ENCODE results near the gene CCNY. TPM values are rescaled to one million over a fixed set of nuclear protein-coding genes. Genes with fewer than 3 reads are reported as not detected.

CCNY gene
- total RNA-seq, 1 donor from 2014 or later: 99.7 TPM

DNA sequence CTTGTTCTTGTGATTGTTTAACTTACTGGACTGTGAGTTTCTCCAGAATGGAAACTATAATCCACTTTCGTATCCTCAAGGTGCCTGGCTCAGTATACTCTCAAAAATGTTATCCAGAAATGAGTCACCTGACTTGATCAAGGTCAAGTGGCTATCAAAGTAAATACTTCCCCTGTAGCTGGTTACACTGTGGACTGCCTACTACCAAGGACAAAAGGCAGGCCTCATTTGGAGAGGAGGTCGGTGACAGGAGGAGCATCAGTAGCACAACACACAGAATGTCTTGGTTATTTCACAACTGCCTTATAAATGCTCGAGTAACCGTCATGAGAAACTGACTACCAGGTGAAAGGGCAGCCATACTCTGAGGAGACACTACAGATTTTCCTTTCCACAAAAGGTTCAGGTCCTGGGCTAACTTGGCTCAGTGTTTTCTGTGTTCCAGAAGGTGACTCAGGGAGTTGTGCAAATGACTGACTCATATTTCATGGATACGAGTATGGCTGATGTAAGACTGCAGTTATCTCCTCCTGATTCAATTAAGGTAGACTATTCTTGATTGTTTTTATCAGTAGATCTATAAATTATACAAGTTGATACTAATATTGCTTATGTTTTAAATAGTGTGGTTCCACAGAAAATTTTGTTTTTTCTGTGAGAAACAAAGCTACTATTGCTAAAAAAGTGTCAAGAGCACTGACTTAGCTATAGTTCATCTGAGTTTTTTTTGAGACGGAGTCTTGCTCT is 4.2 kb upstream of the CCNY start:
- DNase-seq (ENCODE audit: low read depth): peak; percentile 35

DNA sequence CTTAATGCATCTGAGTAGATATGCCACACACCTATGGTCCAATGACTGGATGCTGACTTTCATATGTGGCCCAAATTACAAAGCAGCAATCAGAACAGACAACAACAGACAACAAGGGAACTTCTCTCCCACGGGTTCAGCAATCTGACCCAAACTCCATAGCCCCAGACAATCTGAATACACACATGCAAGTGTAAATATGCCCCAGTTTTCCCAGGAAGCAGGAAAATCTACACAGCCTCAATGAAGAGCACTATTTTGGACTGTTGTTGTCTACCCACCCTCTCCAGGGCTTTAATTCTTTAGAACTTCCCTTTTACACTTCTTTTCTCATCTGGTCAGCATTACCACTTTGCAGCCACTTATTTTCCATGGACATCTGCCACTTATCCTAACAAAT is 2.0 kb upstream of the CCNY start:
- no peak for DNase-seq (ENCODE audit: low read depth)

DNA sequence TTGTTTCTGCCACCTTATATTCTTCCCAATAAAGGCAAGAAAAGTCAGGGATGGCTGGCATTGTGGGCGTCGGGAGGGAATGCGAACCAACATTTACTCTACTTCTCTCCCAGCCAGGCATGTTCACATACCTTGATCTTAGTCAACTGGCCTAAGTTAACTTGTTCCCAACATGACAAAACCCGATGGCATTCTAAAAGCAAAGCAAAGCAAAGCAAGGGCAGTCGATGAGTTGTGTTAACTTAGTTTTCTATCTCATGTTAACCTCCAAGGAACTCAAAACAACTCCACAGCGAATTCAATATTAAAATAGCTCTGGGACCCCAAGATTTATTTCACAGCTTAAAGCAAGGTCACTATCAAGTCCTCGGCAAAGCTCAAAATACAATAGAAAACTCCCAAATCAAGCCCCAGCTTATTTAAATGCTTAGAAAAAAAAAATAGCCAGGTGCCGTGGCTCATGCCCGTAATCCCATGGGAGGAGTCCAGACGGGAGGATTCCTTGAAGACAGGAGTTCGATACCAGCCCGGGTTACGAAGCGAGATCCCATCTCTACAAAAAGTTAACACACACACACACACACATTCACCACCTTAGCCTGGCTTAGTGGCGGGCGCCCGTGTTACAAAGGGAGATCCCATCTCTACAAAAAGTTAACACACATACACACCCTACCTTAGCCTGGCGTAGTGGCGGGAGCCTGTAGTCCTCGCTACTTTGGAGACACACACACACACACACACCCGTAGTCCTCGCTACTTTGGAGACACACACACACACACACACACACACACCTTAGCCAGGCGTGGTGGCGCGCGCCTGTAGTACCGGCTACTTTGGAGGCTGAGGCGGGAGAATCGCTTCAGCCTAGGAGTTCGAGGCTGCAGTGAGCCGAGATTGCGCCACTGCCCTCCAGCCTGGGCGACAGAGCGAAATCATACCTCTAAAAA is 901 bp upstream of the CCNY start:
- no peak for DNase-seq (ENCODE audit: low read depth)

DNA sequence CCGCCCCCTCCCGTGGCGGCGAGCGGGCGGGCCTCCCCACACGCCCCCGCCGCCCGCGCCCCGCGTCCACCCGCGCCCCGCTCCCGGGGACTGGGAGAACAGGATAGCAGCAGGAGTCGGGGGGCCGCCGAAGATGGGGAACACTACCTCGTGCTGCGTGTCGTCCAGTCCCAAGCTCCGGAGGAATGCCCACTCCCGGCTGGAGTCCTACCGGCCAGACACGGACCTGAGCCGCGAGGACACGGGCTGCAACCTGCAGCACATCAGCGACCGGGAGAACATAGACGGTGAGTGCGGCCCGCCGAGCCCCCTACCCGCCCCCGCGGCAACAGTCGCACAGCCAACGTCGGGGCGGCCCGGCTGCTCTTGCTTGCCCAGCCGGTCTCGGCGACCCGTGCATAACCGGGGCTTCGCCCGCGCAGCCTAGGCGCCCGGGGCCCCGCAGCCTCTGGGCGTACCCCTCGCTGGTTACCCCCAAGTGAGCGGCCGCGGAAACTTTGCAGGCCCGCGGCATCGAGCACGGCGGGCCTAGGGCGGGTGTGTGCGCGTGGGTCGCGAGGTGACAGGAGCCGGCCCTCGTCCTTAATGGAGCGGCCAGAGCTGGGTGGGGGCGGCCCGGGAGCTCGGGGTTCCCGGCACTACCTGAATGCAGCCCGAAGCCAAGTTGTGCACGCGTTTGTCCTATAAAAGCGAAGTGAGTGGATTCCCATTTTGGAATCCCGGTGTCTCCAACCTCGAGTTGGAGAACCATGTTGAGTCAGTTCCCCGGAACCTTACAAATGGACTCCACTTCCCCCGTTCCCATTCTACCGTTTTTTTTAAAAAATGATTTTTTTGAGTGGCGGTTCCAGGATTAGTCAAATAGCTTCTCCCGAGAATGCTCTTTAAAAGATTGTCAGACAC is 863 bp downstream of the CCNY start:
- DNase-seq (ENCODE audit: low read depth): peak; percentile 41

DNA sequence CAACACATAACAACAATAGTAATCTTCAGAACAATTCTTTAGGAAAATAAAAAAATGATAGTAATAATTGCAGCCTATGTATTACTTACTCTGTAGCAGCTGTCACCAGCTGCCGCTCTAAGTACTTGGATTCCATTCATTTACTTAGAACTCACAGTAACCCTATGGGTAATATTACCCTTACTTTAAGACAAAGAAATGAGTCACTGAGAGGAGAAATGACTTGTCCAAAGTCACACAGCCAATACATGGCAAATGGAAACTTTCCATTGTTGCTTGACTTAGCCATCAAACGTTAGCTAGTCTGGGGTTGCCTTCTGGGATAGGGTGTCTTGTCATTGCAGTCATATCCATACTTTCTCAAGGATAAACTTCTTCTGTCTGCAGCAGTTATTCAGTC is 3.6 kb downstream of the CCNY start:
- DNase-seq (ENCODE audit: low read depth): no peak

DNA sequence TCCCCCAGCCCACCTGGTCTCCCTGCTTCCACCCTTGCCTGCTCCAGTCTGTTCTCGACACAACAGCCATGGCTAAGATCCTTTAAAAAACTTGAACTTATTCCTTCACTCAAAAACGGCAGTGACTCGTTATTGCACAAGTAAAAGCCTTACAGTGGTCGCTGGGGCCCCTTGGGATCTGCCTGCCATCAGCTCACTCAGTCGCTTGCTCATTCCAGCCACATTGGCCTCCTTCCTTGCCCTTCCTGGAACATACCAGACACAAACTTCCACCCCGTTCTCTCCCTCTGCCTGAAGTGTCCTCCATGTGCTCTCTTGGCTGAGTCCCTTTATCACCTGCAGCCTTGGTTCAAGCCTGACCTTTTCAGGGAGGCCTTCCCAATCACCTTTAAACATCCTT is 4.7 kb downstream of the CCNY start:
- no peak for DNase-seq (ENCODE audit: low read depth)

DNA sequence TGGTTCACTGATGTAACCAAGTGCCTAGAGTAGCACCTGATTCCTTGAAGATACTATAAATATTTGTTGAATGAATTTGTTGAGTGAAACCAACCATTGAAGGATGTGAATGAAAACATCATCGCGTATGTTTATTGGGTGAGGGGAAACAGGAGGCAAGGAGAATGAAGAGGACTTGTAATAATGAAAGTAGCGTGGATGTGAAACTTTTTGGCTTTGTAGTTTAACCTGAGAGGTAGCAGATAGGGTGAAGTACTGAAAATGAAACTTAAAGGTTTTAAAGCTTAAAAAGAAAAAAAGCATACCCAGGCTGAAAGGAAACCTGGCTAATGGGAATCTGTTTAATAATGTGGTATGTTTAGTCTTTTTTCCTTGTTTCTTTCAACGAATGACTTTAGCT is 5.2 kb downstream of the CCNY start:
- no peak for DNase-seq (ENCODE audit: low read depth)

DNA sequence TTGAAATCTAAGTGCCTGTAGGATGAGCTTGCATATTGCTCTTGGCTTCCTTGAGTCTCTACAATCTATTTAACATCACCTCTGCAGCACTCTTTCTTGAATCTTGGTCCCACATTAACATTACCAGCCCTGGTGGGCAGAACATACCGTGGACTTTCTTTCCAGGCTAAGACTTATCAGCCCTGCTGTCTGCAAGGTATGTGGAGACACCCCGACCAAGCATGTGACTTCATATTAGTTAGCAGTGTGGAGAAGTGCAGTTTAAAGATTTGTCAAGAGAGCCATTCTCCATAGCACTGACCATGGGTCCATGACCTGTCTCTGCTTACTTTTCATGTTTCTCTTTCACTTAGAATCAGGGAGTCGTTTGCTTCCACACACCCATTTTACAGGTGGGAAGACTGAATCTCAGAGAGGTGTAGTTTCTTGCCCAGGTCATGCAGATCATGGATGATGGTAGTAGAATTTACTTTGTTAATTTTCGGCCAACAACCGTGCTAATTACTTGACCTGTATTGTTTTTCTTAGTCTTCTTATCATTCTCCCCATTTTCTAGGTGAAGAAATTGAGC is 6.0 kb downstream of the CCNY start:
- no peak for DNase-seq (ENCODE audit: low read depth)

DNA sequence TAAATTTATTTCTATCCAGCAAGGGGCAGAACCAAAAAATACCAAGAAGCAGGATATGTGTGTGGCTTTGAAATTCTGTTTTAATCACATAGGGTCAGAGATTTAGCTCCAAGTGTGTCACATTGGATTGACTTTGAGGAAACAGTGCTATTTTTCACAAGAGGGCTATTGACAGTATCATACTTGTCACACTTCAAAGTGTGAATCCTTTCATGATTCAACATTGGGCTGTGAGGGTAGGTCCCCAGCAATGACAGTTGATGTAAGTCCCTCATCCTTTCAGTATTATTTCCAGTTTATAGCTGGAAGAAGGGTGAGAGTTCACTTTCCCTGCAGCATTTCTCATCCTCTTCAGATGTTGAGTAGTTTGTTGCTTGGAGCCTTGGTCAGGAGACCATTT is 7.4 kb downstream of the CCNY start:
- DNase-seq (ENCODE audit: low read depth): no peak

DNA sequence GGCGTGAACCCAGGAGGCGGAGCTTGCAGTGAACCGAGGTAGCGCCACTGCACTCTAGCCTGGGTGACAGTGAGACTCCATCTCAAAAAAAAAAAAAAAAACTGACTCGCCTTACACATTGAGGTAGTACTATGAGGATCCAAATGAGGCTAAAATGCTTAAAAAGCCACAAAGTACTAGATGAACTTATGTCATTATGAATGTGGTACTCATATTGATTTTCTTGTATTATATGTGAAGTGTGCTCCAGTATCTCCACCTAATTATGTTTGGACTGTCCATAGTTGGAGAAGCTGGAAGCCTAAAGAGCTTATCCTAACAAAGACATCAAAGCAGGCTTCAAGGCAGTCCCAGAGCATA is 9.1 kb downstream of the CCNY start:
- no peak for DNase-seq (ENCODE audit: low read depth)

DNA sequence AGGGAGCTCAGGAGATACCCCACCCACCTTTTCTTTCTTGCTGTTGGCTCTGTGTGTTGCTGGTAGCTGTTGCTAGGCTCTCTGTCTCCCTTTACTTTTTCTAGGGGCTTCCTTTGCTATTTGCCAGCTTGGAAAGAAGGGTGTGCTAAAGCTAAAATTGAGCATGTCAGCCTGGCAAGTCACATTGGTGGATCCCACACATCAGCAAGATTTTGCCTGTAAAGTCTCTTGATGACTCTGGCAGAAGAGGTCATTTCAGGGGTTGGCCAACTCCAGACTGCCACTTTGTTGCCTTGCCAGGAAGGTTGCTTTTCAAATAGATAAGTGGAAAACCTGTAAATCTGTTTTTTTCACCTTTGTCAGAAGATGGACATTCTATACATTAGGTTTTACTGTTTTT is 9.9 kb downstream of the CCNY start:
- DNase-seq (ENCODE audit: low read depth): no peak

DNA sequence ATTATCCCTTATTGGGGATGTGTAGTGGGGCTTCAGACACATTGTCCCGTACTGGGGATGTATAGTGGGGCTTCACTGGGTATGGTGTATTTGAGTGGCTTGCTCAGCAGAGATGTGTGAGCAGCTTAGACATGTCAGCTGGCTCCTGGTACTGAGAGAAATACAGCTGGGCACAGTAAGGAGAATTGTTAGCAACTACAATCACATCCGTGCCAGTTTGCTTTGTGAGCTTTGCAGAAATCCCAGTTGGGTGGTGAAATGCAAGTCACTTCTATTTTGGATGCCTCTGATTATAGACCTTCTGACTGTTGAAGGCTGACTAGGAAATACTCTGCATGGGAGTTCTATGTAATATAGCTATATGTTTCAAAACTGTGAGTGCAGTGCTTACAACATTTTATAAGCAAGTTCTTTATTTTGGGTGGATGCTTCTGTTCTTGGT is 10.8 kb downstream of the CCNY start:
- DNase-seq (ENCODE audit: low read depth): peak; percentile 70

DNA sequence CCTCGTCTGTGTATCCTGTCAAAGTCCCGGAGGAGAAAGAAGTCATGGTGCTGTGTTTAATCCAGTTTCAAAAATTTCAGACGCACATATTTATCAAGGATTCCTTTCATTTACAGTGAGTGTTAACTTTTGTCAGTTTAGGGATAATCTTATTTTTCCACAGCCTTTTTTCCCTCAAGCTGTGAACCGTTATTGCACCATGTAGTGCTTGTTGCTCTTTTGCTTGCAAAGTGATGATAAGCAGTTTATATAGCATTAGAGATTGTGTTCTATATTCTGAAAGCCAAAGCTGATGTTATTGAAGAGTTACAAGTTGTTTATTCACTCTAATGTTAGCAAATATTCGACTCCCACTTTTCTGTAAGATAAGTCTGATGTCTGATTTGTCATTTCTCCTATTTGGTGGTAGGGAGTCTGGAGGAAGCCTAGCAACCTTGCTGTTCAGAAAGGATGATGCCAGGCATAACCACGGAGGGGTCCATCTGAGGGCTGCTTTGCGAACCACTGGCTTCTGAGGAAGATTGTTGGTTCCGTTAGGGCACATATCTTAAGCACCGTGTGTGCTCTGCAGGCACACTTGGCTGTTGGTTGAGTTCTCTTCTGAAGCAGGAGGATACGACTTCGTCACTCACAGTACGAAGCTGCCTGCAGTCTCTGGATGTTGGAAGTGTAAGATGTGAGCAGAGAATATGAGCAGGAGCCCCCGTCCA is 11.7 kb downstream of the CCNY start:
- DNase-seq (ENCODE audit: low read depth): no peak

DNA sequence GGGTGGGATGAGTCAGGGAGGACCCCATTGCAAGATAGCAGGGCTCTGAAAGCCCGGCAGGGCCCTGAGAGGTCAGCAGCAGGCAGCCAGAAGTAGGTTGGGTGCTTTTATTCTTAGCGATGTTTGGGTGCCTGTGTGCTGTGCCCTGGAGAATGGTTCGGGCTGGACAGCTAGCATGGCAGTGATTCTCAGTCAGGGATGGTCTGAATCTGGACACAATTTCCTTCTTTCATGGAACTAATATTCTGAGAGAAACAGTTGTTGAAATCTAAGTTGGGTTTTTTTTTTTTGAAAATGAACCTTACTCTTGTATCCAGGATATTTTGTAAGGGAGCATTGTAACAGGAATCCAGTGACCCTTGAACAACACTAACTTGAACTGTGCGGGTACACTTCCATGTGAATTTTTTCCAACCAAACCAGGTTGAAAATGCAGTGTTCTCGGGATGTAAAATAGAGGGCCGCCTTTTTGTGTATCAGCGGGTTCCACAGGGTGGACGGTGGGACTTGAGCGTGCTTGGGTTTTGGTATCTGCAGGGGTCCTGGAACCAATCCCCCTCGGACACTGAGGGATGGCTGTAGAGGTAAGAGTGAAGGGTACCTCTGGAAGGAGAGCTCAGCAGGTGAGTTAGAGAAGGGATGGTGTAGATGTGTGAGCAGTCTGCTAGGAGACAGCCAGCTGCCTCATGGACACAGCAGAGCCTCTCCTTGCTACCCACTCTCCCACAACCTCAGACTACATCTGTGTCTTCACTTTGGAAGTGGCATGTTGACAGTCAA is 12.5 kb downstream of the CCNY start:
- DNase-seq (ENCODE audit: low read depth): no peak

DNA sequence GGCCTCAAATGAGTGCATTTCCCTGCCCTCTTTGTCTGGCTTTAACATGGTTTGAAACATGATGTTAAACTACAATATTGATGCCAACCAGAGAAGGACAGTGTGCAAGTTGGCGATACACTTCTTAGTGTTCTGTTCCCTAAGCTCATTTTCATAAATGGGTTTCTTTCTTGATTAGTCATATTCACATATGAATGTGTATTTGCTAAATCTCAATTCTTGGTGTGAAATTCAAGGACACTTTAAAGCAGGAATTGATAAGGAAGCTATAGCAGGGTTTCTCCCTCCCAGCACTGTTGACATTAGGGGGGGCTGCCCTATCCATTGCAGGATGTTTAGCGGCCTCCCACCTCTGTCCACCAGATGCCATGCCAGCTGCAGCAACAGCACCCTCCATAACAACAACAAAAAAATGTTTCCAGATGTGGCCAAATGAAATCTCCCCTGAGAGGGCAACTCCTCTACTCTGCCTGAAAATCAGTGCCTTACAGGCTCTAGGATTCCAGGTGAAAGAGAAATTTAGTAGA is 13.1 kb downstream of the CCNY start:
- no peak for DNase-seq (ENCODE audit: low read depth)

DNA sequence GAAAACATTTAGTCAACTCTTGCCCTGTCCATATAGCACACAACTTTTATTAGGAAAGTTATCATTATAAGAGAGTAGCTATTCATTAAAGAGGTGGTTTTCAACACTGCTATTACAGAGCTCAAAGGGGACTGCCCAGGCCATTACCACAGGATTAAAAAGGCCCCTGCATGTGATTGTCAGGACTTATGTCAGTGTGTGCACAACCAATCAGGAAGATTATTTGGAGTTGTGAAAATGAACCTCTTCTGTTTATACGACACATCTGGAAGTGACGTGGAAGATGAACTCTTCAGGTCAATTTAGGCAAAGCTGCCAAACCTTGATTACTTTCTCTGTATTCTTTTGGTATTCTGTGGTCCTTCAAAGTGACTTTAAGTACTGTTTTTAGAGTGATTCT is 14.7 kb downstream of the CCNY start:
- no peak for DNase-seq (ENCODE audit: low read depth)

DNA sequence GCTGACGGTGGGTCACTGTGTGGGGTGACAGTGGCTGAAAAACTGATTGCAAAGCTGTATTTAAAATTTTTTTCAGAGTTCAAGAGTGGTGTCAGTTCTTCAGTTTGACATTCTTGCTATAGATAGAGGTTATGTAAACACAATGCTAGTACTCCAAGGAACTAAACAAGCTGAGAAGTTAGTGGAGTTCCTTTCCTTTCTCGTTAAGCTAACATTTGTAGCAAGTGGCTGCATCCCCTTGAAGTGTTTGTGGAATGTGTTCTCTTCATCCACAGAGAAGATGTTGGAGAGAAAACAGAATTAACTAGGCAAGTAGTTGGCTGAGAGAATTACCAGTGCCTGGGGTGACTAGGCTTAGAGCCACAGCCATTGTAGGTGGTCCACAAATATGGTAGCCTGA is 15.8 kb downstream of the CCNY start:
- DNase-seq (ENCODE audit: low read depth): no peak

DNA sequence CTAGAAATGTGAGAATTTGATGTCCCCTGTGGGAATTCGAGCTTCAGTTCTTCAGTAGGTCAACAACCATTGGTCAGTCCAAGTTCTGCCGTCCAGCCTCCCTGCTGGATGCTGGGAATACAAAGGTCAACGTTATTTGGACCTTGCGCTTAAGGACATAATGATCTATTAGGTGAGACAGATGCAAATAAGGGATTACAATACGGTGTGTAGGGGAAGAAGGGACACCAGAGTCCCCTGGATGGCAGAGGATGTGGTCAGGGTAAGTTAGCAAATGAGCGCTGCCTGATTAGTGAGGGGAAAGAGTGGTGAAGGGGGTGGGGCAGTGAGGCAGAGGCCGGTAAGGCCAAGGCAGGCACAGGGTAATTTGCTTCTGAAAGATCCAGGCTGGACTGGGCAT is 16.2 kb downstream of the CCNY start:
- DNase-seq (ENCODE audit: low read depth): no peak

DNA sequence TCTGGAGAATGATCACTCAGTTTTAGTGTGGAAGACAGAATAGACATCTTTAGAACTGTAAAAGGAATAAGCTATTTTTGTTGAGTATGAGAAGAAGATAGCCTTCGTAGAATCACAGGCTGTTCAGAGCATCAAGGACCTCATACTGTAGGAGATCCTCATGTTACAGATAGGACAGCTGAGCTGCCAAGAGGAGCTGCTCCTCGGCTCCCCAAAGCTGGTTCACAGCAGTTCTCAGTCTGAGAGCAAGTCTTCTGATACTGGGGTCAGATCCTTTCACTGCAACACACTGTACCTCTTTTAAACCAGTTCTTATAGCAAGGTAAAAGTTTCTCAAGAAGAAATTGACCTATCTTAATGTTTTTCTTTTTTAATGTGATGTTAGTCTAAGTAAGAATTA is 17.1 kb downstream of the CCNY start:
- peak; percentile 63 for DNase-seq (ENCODE audit: low read depth)
